Activated CD8-positive, alpha-beta memory T cell treated with anti-CD3 and anti-CD28 coated beads, Interleukin-2, amount 50 U/mL, for 24 hours (primary cell): ENCODE measurements around the gene LPAR2.

Experiments used
- DNase-seq: peaks from one replicate; pipeline ENCODE4 v3.0.0-alpha.2; 2020; ENCODE audit errors: extremely low read depth

LPAR2 gene

GRCh38 chr19:19597809-19598306, 30.2 kb downstream of the LPAR2 start:
- no peak for DNase-seq

GRCh38 chr19:19595171-19595701, 32.8 kb downstream of the LPAR2 start:
- DNase-seq = no peak

- DNase-seq = no peak
Observed at GRCh38 chr19:19594381-19594780, 33.6 kb downstream of the LPAR2 start.

DNA sequence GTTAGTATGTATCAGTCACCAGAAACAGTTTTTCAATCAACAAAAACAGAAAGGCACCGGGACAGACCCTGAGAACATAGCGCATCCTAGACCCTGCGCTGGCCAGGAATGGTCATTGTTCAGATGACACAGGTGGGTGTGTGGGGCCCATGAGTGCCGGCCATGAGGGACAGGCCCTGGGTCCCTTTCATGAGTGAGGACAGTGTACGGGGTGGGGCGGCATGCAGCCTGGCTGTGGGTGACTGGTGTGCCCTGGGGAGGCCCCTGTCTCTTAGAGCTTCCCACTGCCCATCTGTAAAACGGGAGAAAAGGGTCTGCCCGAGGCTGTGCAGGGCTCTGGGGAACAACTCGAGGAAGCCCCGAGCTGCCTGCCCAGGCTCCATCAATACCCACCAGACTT, 35.3 kb downstream of the LPAR2 start:
- DNase-seq = no peak

DNA sequence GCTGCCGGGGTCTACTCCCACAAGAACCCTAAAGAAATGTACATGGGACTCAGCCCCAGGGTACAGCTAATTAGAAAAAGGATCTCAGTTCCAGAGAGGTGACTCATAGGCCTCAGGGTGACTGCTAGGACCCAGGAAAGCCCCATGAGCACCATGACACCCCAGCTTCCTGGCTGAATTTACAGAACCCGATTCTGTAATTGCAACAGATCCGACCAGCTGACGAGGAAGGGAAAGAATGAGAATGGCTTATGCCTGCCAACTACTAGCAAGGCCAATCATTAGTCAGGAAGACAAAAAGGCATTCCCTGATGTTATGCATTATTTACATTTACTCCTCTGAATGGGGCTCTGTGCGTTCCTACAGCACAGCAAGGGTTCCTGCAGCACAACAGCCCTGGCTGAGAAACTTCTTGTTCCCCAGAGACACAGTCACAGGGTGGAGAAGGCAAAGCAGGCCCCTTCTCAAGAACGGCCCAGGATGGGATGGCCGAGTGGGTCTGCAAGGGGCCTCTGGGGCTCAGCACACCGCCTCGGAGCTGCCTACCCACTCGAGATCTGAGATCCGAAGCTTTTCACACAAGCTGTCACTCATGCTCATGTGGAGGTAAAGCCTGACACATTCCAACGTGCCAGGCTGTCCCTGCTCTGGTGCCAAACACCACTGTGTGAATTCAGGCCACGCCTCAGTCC, 36.7 kb downstream of the LPAR2 start:
- DNase-seq = no peak

- no peak for DNase-seq
Observed at GRCh38 chr19:19588546-19588945, 39.5 kb downstream of the LPAR2 start.

- no peak for DNase-seq
Observed at GRCh38 chr19:19587771-19588170, 40.2 kb downstream of the LPAR2 start.

DNA sequence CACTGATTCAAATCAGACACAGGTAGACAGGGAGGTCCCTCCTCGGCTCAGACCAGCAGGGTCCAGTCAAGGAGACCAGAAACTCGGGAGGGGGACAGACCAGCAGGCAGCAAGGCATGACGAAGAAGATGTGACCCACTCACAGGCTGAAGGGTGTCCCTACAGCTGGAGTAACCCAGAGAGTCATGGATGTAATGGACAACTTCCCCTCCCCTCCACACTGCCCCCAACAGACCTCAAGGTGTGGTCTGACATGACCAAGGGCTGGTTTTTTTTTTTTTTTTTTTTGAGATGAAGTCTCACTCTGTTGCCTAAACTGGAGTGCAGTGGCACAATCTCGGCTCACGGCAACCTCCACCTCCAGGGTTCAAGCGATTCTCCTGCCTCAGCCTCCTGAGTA, 43.7 kb downstream of the LPAR2 start:
- no peak for DNase-seq

GRCh38 chr19:19582471-19582870, 45.5 kb downstream of the LPAR2 start:
- DNase-seq = no peak

DNA sequence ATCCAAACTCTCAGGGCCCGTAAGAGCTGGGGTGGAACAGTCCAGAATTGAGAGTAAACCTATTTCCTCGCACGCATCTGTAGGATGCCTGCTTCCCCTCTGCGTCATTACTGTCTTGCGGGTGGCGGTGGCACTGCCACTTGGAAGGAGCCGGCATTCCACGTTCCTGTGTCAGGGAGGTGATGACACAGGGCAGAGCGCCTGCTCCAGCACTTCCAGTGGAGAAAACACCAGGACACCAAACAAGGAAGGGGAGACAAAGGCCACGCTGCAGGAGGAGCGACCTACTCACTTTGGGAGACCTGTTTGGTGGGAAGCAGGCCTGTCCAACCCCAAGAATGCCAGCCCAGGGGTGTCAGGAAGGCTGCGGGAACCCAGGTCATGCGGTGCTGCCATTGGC, 46.6 kb downstream of the LPAR2 start:
- no peak for DNase-seq

DNA sequence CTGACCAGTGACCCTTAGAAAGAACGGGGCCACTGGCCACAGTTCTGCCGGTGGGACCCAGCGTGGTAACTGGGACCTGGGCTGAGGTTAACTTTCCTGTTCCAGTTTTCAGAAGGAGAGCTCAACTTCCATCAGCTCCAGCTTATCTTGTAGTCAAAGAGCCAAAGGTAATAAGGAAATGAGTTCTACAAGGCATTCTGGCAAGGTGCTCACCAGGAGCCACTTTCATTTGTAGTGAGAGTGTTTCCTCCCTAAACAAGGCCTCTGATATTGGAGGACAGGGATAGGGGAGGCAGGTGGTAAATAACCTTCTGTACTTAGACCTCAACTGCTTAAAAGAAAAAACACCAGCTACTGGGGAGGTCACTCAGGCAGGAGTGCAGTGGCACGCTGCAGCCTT, 47.6 kb downstream of the LPAR2 start:
- no peak for DNase-seq

DNA sequence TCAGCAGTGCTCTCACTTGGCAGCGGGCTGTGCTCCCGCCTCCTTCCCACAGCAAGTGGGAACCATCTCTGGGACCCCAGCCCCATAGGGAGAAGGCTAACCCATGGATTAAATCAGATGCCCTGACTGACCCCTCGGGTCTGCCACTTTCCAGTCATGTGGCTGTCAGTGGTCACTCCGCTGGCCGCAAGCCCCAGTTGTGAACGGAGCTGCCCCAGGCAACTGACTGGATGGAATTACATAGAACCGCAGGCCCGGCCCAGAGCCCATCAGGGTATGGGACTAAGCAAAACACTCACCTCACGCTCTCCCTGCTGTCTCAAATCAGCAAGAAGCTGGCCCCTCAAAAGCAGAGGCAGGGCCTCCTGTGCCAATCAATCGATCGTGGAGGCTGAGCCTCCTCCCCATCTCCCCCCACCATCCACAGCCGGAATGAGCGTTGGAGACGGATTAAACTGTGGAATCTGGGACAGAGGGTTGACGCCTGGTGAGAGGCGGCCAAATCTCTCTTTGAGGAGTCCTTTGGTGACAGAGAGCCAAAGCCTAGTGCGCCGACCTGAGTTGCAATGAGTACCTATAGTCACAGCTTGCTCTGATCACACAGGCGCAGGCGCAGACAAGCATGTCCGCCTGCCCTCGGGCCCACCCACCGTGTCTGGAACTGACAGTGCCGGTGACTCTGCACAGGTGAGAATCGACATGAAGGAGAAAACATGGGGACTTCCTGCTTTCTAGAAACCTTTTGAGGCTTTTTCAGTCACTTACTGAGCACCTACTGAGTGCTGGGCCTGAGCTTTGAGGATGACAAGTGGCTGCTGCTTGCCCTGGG, 48.3 kb downstream of the LPAR2 start:
- DNase-seq = no peak

GRCh38 chr19:19578252-19578651, 49.8 kb downstream of the LPAR2 start:
- DNase-seq = no peak

DNA sequence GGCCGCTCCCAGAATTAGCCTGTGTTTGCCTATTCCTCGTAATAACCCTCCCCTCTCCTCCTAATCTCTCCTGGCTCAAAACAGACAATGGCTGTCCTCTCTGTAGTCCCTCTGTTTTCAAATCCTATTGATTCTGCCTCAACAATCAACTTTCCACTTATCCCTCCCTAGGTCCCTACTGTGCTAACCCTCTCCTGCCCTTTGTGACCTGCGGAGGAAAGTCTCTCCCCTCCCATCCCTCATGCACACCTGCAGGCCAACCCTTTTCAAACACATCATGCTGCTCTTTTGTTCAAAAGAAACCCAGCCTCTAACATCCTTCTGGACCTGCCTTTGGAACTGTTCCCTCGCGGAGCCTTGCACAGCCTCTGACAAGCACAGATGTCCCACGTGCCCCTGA, 52.6 kb downstream of the LPAR2 start:
- no peak for DNase-seq
